Adrenal gland (tissue), 5 donors: ENCODE results near the gene SLC23A3.

Experiments
- CTCF ChIP-seq, 6 experiments: fragments of 450-650 bp in 4 of 6; fragments of 200-600 bp in 2 of 6; sonication (generic) in 1 of 6; IDR thresholded peaks; 1 replicate in 5 of 6; 2 replicates in 1 of 6; pipeline versions ENCODE4 v1.5.1 to v1.8.0; 2016 to 2021; ENCODE audit warnings: antibody characterized with exemption in 6 of 6, mild to moderate bottlenecking in 2 of 6, moderate library complexity in 1 of 6
- POLR2A ChIP-seq, 2 donors: fragments of 450-650 bp; IDR thresholded peaks; one replicate each; pipeline ENCODE4 v1.6.1; 2017; ENCODE audit warnings: antibody characterized with exemption in 2 of 2, mild to moderate bottlenecking in 2 of 2, moderate library complexity in 1 of 2
- donor health status: DM: no; HTN: no; CAD: no.

- TF ChIP-seq POLR2A (IDR thresholded peaks at IDR 0.05) (no peak), CTCF (IDR thresholded peaks at IDR 0.05) (no peak)
Measured at GRCh38 chr2:219174801-219175200, 5.0 kb upstream of the SLC23A3 start.
